ENCODE measurements around the gene SHOX. TPM values are rescaled to one million over a fixed set of nuclear protein-coding genes. Genes with fewer than 3 reads are reported as not detected.

The SHOX gene
- total RNA-seq, 2 donors from 2014 or later: not detected

- Mint-ChIP-seq H3K9me3 (peaks cover 4% of the 10 kb centered on the region), H3K4me1 (peaks cover 9% of the 10 kb centered on the region), H3K36me3 (ENCODE audit: low read depth) (no peaks in the 10 kb centered on the region), H3K27me3 (ENCODE audit: insufficient read depth) (peaks cover 87% of the 10 kb centered on the region), H3K27ac (no peak overlapping the region), H3K4me3 (no peak overlapping the region)
- H3K4me3 ChIP-seq (ENCODE audit: low read length): no peak overlapping the region
- H3K9me3 ChIP-seq (ENCODE audit: control insufficient read depth, low read length): no peaks in the 10 kb centered on the region
- H3K9ac ChIP-seq (ENCODE audit: extremely low read depth, low read length, poor library complexity, severe bottlenecking): no peak overlapping the region
- no peak for DNase-seq
- no peaks in the 10 kb centered on the region for H3K36me3 ChIP-seq (ENCODE audit: control insufficient read depth, insufficient read depth, low read length)
- H3K27me3 ChIP-seq (ENCODE audit: control insufficient read depth, insufficient read depth, low read length, poor library complexity, severe bottlenecking): peaks cover 88% of the 10 kb centered on the region
- WGBS, 2 experiments (ENCODE audit: insufficient coverage in 1 of 2, insufficient read length in 1 of 2): 0 to 14% methylated on average over 3 to 19 of the region's 19 CpGs
- TF ChIP-seq, protein P1, sequence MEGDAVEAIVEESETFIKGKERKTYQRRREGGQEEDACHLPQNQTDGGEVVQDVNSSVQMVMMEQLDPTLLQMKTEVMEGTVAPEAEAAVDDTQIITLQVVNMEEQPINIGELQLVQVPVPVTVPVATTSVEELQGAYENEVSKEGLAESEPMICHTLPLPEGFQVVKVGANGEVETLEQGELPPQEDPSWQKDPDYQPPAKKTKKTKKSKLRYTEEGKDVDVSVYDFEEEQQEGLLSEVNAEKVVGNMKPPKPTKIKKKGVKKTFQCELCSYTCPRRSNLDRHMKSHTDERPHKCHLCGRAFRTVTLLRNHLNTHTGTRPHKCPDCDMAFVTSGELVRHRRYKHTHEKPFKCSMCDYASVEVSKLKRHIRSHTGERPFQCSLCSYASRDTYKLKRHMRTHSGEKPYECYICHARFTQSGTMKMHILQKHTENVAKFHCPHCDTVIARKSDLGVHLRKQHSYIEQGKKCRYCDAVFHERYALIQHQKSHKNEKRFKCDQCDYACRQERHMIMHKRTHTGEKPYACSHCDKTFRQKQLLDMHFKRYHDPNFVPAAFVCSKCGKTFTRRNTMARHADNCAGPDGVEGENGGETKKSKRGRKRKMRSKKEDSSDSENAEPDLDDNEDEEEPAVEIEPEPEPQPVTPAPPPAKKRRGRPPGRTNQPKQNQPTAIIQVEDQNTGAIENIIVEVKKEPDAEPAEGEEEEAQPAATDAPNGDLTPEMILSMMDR (conservative IDR thresholded peaks at IDR 0.05): no peak
- no peaks in the 10 kb centered on the region for H3K4me1 ChIP-seq (ENCODE audit: control insufficient read depth, insufficient read depth, low read length)
- H3K27ac ChIP-seq (ENCODE audit: low read depth, low read length): no peak overlapping the region
These were observed 13.3 kb downstream of the SHOX start for GRCh38 chrX:643911-644303.

- Histone ChIP-seq H3K4me3 (ENCODE audit: low read length) (peak overlapping the region; percentile 73), H3K27me3 (ENCODE audit: control insufficient read depth, insufficient read depth, low read length, poor library complexity, severe bottlenecking) (peaks cover 88% of the 10 kb centered on the region), H3K9ac (ENCODE audit: extremely low read depth, low read length, poor library complexity, severe bottlenecking) (no peak overlapping the region), H3K4me1 (ENCODE audit: control insufficient read depth, insufficient read depth, low read length) (no peaks in the 10 kb centered on the region), H3K9me3 (ENCODE audit: control insufficient read depth, low read length) (no peaks in the 10 kb centered on the region), H3K36me3 (ENCODE audit: control insufficient read depth, insufficient read depth, low read length) (no peaks in the 10 kb centered on the region), H3K27ac (ENCODE audit: low read depth, low read length) (no peak overlapping the region)
- DNase-seq: peak; percentile 74
- TF ChIP-seq, protein P1 (conservative IDR thresholded peaks at IDR 0.05): no peak
- Mint-ChIP-seq H3K4me3 (peak overlapping the region; percentile 43), H3K27ac (no peak overlapping the region), H3K27me3 (ENCODE audit: insufficient read depth) (peaks cover 87% of the 10 kb centered on the region), H3K36me3 (ENCODE audit: low read depth) (no peaks in the 10 kb centered on the region), H3K4me1 (peaks cover 4% of the 10 kb centered on the region), H3K9me3 (peaks cover under 1% of the 10 kb centered on the region)
- WGBS, 2 experiments (ENCODE audit: insufficient coverage in 1 of 2, insufficient read length in 1 of 2): 0 to 2% methylated on average over 32 to 95 of the region's 95 CpGs
These were observed 14.0 kb downstream of the SHOX start for GRCh38 chrX:644304-645281.

- no peak overlapping the region for H3K4me3 ChIP-seq (ENCODE audit: low read length)
- DNase-seq: peak; percentile 36
- peaks cover 80% of the 10 kb centered on the region for H3K27me3 Mint-ChIP-seq (ENCODE audit: insufficient read depth)
- H3K36me3 Mint-ChIP-seq (ENCODE audit: low read depth): no peaks in the 10 kb centered on the region
- no peaks in the 10 kb centered on the region for H3K9me3 Mint-ChIP-seq
- H3K9me3 ChIP-seq (ENCODE audit: control insufficient read depth, low read length): no peaks in the 10 kb centered on the region
- WGBS, 2 experiments (ENCODE audit: insufficient coverage in 1 of 2, insufficient read length in 1 of 2): 71% methylated on average over 3 of the region's 3 CpGs
- no peak overlapping the region for H3K9ac ChIP-seq (ENCODE audit: extremely low read depth, low read length, poor library complexity, severe bottlenecking)
- peaks cover 78% of the 10 kb centered on the region for H3K27me3 ChIP-seq (ENCODE audit: control insufficient read depth, insufficient read depth, low read length, poor library complexity, severe bottlenecking)
- no peaks in the 10 kb centered on the region for H3K4me1 ChIP-seq (ENCODE audit: control insufficient read depth, insufficient read depth, low read length)
- no peak overlapping the region for H3K27ac ChIP-seq (ENCODE audit: low read depth, low read length)
- H3K4me1 Mint-ChIP-seq: peaks cover 5% of the 10 kb centered on the region
- H3K4me3 Mint-ChIP-seq: no peak overlapping the region
- no peak overlapping the region for H3K27ac Mint-ChIP-seq
- H3K36me3 ChIP-seq (ENCODE audit: control insufficient read depth, insufficient read depth, low read length): no peaks in the 10 kb centered on the region
- TF ChIP-seq, protein P1 (conservative IDR thresholded peaks at IDR 0.05): no peak
These were observed 15.6 kb downstream of the SHOX start for GRCh38 chrX:646228-646495.

Data from endodermal cell (in vitro differentiated cells).